Activated naive CD4-positive, alpha-beta T cell (primary cell): Measurements from ENCODE around the gene ADARB2.

ENCODE experiments used
- DNase-seq, 4 experiments: peaks; one replicate each; lab custom pipeline; 2025; lab: John Stamatoyannopoulos, UW

The ADARB2 gene

DNA sequence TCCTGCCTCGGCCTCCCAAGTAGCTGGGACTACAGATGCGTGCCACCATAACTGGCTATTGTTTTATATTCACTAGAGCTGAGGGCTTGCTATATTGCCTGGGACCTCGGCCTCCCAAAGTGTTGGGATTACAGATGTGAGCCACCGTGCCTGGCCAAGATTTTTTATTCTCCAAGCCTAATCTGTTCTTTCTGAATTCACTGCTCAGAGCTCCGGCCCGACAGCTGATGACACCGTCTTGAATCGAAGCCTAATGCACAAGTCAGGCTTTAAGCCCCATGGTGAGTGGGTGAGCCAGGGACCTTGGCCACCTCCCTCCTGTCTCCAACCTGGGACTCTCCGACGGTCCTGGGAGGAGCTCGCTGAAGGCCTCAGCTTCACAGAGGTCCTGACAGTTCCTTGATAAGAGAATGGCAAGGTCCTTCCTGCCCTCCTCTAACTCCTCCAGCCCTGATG is 342.3 kb downstream of the ADARB2 start:
- DNase-seq: no peak

DNA sequence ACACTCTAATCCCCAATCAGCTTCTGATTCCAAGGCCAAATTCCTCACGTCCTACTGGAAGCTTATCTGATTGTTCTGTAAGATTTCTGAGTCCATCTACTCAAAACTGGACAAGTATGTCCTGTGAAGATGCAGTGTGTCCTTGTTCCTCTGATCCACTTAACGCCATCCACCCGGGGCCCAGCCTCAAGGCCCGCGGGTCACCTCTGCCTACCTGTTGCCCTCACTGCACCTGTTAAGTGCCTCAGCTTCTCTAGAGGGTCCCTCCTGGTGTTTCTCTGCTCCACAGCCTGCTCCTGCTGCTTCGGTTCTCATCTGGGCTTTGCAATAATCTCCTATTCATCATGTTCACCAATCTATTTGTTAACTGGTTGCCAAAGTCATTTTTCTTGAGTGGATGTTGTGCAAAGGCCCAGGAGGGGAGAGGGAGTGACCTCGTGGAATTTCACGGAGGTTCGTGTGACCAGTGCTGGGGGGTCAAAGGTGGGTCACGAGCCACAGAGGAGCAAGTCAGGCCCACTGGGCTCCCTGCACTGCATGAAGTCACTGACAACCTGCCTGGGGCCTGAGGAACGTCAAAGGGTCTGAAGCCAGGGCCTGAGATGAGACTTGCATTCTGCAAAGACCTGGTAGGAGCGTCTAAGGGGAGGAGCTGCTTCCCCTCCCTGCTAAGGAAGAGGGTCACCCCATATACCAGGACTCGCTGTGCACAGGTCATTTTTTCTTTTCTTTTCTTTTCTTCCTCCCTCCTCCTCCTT is 343.0 kb downstream of the ADARB2 start:
- no peak for DNase-seq

GRCh38 chr10:1393481-1393880 is 343.8 kb downstream of the ADARB2 start:
- no peak for DNase-seq

DNA sequence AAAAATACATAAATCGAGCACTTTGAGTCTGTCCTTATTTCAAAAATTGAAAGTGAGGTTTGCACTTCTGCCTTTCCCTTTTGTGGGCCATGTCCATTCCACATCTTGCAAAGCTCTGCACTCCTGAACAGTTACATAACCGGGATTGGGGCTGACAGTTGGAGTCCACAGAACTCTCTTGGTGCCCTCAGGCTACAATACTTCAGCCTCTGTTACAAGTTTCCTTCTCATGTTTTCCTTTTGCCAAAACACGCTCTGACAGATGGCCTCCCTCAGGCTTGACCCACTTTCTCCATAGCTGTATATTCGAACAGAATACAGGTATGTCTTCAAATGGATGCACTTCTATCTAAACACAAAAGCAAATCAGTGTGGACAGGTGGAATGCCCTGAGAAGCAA is 345.2 kb downstream of the ADARB2 start:
- DNase-seq: no peak

- no peak for DNase-seq
These were observed 347.1 kb downstream of the ADARB2 start for GRCh38 chr10:1390200-1390599.

DNA sequence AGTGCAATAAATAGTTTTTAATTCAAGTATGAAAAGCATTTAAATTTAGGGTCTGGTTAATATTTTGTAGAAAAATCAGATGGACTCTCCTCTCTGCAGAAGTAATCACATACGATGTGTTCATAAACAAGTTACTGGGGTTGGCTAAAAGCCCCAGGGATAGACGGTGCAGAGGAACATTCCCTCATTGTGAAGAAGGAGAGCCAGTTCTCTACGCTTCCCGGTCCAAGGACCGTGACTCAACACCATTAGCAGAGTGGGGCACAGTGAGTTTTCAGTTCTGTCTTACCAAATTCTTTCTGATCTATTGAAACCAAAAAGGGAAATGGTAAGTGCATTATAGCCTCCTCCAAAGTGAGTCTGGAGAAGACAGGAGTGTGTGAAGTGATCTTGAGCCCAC is 353.3 kb downstream of the ADARB2 start:
- DNase-seq: no peak

DNA sequence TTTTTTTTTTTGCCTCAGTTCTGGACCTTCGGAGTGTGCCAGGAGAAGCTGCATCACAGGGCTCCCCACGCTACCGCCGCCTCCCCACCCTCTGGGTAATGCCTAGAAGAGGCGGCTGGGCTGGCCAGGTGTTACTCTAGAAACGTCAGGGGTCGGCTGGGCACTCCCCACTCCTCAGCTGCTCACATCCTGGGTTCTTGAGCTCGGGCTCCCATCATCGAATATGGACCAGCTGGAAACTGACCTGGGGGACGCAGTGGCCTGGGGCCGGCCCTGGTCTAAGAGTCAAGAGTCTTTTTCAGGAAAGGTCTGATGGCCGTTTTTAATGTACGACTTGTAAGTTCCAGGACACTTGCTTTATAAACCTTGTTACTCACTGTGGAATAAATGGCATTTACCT is 354.6 kb downstream of the ADARB2 start:
- no peak for DNase-seq

GRCh38 chr10:1381339-1381738 is 356.0 kb downstream of the ADARB2 start:
- no peak for DNase-seq

DNA sequence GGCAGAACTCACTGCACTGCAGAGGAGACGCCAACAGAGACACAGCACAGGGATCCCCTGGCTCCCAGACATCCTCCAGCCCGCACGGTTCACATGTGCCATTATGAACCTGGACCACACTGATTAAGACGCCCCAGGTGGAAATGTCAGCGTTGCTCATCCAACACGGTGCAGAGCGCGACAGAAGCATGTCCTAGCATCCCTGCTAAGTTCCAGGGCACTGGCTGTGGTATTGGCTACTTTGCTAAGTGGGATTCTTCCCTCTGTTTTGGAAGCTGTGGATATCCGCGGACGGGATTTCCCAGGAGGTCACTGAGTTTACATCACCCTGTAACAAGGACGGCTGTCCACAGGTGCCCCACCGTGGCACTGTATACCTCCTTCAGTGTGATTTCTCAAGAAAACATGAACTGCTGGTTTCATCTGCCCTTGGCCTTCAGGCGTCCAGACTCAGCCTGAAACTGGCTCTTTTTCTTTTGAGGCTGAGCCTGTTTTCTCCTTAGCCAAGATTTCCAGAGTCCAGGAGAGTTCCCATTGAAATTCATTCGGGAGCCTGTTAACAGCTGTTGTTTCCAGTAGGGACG is 357.1 kb downstream of the ADARB2 start:
- no peak for DNase-seq

DNA sequence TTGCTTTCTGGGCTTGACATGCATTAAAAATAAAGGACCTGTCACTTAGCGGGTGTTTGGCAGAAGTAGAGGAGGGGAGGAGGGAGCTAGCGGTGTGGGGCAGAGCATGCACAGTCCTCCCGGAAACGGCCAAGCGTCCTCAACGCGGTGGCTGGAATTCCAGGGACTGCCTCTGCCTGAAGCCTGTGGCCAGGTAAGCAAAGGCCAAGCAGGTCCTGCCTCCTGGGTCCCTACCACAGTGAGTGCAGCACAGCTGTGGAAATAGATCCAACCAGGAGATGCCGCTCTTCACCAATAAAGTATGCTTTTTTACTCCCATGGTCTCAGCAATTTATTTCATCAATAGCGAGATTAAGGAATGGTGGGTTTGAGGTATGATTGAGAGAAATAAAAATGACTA is 357.7 kb downstream of the ADARB2 start:
- no peak for DNase-seq

DNA sequence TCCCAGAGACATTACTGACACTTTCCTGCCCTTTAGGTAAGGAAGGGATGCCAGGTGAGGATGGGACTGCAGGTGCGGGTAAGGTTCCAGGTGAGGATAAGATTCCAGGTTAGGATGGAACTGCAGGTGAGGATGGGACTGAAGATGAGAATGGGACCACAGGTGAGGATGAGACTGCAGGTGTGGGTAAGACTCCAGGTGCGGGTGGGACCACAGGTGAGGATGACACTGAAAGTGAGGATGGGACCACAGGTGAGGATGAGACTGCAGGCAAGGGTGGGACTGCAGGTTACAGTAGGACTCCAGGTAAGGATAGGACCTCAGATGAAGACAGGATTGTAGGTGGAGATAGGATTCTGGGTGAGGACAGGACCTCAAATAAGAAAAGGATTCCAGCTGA is 358.9 kb downstream of the ADARB2 start:
- DNase-seq: no peak

DNA sequence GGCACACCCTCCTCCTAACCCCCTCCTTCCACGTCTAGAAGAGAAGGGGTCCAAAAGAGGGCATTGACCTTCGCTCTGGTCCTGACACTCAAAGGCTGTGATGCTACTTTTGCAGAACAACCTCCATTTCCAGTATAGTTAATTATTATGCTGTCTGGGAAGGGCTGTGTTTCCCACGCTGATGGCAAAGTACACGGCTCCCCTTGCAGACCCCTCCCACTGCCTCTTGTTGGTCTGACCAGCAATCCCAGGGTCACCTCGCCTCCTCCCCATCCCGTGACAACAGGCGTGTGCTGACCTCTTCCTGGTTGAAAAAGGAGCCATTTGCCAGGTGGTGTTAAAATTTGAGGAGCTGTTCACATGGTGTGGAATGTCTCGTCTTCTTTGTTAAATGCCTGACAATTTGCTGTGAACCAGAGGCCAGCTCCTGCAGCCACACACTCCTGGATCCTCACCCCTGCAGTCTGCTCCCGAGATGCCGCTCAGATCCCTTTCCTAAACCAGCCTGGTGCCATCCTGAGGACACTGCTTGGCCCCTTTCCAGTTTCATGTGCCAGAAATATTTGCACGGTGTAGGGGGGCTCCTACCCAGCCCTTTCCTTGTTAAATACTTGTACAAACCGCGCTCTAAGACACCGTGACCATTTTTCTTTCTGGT is 359.5 kb downstream of the ADARB2 start:
- no peak for DNase-seq

- DNase-seq: no peak
These were observed 360.1 kb downstream of the ADARB2 start for GRCh38 chr10:1377231-1377630.

GRCh38 chr10:1376384-1376945 is 360.9 kb downstream of the ADARB2 start:
- DNase-seq: no peak

DNA sequence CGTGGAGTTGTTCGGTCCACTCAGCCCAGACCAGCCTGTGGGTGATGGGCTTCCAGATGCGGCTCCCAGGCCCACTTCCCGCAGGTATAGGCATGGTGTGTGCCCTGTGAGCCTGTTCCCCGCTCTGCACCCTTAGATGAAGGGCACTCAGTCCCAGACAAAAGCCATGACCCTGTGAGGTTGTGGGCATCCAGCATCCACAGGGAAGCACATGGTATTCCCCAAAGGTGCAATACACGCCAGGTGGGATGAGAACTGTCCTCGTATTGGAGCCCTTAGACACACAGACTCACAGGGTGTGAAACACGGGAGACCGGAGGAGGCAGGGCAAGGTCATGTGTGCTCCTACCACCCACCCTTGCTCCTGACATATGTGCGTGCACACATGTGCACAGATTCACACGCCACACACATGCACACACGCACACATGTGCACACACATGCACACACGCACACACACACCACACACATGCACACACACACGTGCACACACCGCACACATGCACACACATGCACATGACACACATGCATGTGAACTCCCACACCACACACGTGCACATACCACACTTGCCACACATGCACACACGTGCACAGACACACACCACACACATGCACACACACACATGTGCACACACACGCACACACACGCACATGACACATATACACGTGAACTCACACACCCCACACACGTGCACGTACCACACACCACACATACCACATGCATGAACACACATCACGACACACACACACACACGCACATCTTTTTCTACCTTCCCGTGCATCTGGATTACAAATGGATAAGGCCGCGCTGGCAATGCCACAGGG is 361.8 kb downstream of the ADARB2 start:
- no peak for DNase-seq

- DNase-seq: no peak
These were observed 362.6 kb downstream of the ADARB2 start for GRCh38 chr10:1374511-1375345.

DNA sequence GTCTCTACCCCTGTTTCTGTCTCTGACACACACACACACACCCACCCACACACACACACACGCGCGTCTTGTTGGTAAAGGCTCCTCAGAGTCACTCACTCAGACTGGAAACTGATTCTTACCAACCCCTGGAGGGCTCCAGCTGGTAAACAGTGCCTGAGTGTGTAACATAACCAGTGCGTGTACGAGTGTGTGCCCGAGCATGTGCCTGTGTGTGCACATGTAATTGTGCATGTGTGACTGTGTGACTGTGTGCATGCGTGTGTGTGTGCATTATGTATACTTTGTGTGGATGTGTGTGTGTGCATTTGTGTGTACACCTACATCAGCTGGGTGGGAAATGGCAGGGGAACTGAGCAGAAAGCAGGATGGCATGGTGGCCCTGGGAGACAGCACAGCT is 364.0 kb downstream of the ADARB2 start:
- no peak for DNase-seq

DNA sequence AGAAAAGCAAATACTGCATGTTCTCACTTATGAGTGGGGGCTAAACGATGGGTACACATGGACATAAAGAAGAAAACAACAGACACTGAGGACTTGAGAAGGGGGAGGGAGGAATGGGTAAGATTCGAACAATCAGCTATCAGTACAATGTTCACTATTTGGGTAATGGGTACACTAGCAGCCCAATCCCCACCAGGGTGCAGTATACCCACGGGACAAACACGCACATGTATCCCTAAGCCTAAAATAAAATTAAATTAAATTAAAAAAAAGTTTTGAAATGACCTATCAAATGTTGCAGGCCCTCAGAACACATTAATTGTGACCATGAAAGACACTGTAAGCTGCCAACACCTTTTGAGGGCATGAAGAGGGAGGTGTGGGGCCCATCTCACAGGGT is 365.1 kb downstream of the ADARB2 start:
- DNase-seq: no peak

- DNase-seq: no peak
These were observed 367.0 kb downstream of the ADARB2 start for GRCh38 chr10:1370298-1370697.

GRCh38 chr10:1369665-1370064 is 367.7 kb downstream of the ADARB2 start:
- DNase-seq: no peak

DNA sequence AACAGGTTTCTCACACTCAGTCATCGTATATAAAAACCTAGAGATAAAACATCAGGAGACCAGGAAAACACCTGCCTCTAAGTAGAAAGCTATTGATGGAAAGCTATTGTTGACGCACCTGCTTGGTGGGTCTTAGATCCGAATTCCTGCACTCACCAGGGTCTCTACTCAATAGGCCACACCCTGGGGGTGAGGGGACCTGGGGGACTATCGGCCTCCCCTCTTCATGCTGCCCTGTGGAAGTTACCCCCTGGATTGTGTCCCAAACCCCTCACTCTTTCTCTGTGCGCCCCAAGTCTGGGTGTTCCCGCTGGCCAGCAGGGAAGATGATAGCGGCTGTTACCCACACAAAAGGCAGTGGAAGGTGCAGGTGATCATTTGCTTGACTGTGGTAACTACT is 368.1 kb downstream of the ADARB2 start:
- no peak for DNase-seq
